GM19328 (cell line): ENCODE measurements around the gene EFNA5.
A peak's percentile ranks its signal among the peaks of the same experiment; 100 is the strongest.

Experiments
- ATAC-seq: cut with Tn5 transposase; IDR thresholded peaks from one replicate; pipeline ENCODE4 v1.9.1; 2021; ENCODE audit warnings: mild to moderate bottlenecking, moderate library complexity; ENCODE audit not compliant: unreplicated experiment

The EFNA5 gene

DNA sequence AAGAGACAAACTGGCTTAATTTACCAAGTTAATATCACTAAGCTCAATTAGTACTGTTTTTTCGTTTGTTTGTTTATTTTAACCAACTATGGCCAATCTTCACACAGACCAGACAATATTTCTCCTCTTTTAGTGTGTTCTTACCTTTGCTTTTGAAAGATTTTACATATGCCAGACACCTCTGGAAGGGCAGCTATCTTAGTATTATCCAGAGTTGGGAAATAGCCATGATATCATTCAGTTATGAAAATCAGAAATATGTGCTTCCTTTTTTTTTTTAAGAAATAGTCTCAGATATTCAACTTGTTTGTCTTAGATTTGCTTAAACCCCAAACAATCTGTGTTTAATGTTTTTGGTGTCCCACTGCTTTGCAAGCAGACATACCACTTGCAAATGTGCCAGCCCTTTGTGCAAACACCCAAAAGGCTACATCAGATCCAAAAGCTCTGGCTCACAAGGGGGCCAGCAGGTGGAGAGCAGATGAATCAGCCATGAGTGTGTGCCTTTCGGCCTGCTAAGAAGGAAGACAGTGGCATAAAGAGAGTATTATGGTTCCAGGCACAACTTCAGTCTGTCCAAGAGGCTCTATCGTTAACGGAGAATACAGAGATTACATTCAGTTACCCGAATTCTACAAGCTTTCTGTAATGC lies 147.6 kb downstream of the EFNA5 start:
- ATAC-seq = no peak

- ATAC-seq = no peak
Observed at GRCh38 chr5:107522456-107522855, 148.3 kb downstream of the EFNA5 start.

DNA sequence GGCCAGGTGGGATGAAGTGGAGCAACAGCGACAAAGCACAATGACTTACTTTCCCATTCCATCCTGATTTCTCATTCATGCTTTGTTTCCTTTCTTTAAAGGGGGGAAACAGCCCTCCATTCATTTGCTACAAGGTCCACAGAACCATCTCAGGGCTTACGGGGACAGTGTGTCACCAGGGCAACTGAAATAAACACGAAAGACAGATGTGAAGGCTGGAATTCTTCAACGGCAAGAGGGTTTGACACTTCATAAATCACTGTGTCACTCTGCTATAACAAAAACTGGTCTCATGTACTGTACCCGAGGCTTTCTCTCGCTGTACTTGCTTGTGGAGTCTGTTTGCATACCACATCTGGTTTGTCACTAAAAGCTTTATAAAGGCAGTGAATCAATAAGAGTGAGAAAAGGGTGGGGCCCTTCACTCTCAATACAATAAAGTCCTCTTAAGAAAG lies 150.8 kb downstream of the EFNA5 start:
- ATAC-seq = no peak

DNA sequence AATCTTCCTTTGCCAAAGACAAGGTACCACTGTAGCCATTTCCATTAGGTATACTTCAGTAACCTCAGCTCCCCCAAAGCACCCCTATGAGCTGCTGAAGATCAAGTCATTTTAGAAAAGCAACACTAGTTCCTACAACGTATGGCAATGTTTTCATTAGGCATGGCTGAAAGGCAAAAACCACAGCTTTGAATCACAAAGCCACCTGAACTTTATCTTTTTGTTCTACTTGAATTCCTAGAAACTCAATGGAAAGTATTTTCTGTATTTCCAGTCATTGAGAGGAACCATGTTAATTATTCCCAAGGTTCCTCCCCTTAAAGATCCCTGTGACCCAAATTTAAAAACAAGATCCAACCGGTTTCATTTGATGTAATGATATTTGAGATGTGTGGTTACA lies 152.1 kb downstream of the EFNA5 start:
- ATAC-seq = no peak

DNA sequence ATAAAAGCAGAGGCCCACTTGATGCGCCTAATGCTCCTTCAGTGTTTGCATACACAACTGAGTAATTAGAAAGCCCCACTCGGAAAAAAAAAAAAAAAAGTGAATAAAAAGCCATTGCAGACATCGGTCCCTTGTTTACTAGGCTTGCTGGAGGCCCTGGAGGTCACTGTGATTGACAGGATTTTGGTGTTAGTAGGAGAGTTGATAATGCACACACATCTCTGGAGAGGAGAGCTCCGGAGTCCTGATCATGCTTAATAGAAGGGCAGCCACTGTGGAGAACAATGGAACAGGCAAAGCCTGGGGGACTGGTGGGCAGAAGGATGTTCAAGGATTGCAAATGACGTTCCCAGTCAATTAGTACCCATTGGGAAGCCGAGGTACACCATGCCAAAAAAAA lies 152.5 kb downstream of the EFNA5 start:
- ATAC-seq = no peak

- peak; percentile 58 for ATAC-seq
Observed at GRCh38 chr5:107517185-107518033, 153.3 kb downstream of the EFNA5 start.

GRCh38 chr5:107516452-107517184 lies 154.1 kb downstream of the EFNA5 start:
- ATAC-seq = no peak

- no peak for ATAC-seq
Observed at GRCh38 chr5:107515521-107516080, 155.1 kb downstream of the EFNA5 start.

DNA sequence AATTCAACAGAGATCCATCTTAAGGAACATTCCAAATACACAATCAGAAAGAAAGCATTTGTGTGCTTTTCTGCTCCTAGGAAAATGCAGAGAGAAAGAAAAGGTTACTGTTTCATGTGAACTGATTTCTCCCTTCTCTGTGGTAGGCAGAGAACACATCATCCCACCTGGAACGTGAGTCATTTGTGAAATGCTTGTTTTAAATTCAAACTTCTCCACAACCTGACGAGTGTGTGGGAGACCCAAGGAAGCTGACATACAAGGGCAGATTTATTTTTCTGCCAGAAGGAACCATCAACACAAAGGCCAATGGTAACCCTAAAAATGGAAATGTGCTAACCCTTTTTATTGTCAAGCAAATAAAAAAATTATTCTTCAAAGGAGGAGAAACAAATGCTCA lies 156.4 kb downstream of the EFNA5 start:
- no peak for ATAC-seq

GRCh38 chr5:107513337-107514085 lies 157.2 kb downstream of the EFNA5 start:
- no peak for ATAC-seq

GRCh38 chr5:107512029-107512428 lies 158.7 kb downstream of the EFNA5 start:
- no peak for ATAC-seq

DNA sequence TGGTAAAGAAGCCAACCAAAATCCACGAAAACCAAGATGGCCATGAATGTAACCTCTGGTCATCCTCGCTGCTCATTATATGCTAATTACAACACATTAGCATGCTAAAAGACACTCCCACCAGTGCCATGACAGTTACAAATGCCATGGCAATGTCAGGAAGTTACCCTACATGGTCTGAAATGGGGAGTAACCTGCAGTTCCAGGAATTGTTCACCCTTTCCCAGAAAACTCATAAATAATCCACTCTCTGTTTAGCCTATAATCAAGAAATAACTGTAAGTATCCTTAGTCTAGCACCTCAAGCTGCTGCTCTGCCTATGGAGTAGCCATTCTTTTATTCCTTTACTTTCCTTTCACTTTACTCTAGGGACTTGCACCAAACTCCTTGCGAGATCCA lies 160.6 kb downstream of the EFNA5 start:
- ATAC-seq = no peak

- no peak for ATAC-seq
Observed at GRCh38 chr5:107508097-107508496, 162.6 kb downstream of the EFNA5 start.

DNA sequence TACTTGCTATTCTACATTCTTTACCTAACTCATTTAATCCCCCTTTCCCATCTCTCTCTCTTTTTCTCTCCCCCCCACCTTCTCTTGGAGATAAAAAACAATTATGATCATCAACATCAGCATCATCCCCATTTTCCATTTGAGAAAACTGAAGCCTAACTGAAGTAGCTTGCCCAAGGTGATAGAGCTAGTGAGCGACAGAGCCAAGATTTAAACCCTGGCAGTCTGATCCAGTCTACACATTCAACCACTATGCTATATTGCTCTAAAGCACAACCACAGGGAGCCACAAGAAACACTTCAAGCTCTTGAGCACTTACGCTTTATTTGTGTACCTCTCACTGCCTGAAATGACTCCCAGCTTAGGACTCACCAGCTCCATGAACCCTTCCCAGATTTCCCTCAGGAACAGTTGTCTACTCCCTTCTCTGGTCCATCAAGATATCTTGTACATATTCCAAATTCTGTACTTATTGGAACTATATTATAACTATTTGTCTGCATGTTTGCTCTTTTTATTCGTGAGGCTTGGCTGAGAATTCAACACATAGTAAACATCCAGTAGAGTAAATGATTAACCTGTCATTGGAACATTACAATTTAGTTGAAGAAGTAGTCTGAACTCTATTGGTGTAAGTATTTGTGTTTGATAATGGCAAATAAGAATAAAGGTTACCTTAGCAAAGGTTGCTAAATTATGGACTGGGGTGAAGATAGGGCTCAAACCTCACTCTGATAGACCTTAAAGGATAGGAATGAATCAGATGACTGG lies 164.8 kb downstream of the EFNA5 start:
- no peak for ATAC-seq

- ATAC-seq = no peak
Observed at GRCh38 chr5:107504424-107504823, 166.3 kb downstream of the EFNA5 start.

DNA sequence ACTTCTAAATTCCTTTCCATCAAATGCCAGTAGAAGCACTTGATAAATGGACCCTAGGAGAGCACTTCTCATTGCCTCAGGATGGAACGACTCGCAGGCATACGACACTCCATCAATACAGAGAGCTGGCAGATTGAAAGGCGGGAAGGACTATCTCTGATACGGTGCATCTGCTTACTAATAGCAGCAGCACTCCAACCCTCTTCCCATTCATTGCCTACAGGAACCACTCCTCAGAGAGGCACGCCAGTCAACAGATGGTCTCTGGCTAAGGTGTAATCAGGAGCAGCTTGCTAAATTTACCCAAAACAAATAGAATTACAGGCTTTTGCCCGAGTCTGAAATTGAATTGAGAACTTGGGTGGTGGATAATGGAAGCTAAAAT lies 168.1 kb downstream of the EFNA5 start:
- ATAC-seq = no peak

DNA sequence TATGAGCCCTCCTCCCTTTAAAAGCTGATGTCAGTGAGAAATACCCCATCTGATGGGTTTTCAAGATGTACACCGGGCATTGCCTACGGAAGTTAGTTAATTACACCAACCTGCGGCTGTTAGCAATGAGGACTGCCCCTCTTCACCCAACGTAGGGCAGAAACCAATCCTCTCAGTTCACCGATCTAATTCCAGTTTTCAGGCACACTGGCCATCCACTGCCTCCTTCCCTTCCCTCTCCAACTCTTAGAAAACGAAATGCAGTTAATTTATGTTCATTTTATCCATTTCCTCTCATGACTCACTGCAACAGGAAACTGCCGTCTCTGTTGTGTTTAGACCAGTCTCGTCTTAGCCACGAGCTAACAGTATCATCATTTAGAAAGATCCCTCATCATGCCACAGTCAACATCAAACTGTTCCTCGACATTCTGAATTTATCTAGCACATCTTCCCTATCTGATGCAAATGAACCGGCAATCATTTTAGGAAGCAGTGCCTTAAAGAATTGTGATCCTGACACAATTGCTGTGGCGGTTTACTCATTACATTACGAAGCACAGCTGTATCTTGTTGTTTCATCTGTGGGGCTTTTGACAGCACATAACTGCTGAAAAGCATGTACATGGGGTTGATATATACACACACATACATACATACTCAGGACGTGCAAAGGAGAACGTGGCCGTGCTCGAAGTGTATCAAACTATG lies 168.6 kb downstream of the EFNA5 start:
- ATAC-seq = no peak

GRCh38 chr5:107500840-107501239 lies 169.9 kb downstream of the EFNA5 start:
- no peak for ATAC-seq

- no peak for ATAC-seq
Observed at GRCh38 chr5:107500347-107500746, 170.4 kb downstream of the EFNA5 start.
